ENCODE data around the gene CPEB4. TPM values are rescaled to one million over a fixed set of nuclear protein-coding genes. Genes with fewer than 3 reads are reported as not detected.

The CPEB4 gene
- total RNA-seq, 2 experiments from 2014 or later: 18.3 to 19.2 TPM

DNA sequence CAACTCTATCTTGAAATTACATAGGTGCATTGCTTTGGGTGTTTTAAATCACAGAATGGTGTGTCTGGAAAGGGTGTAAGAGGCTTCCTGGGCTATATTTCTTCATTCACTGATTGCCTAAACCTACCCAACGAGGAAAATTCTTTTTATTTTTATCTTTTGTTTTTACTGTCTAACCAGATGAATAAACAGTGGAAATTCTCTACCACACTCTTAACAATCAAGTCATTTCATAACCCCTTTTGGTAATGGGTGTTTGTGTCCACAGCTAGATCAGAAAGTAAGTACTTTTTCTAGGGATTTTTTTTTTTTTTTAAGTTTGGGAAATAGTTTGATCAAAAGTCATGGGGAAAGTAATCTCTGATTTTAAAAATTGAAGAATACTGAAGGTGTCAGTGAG is 73.3 kb downstream of the CPEB4 start:
- DNase-seq (no peak), ATAC-seq (ENCODE audit: poor library complexity) (no peak)
- intact Hi-C loops (cut with DNase I, micrococcal nuclease): no loop called here
- H3K27me3 ChIP-seq (ENCODE audit: control insufficient read depth in 1 of 2, insufficient read depth in 2 of 2, low read length in 2 of 2): no peaks in the 10 kb centered on the region
- no peak overlapping the region for H3K4me3 Mint-ChIP-seq
- TF ChIP-seq, protein P1, sequence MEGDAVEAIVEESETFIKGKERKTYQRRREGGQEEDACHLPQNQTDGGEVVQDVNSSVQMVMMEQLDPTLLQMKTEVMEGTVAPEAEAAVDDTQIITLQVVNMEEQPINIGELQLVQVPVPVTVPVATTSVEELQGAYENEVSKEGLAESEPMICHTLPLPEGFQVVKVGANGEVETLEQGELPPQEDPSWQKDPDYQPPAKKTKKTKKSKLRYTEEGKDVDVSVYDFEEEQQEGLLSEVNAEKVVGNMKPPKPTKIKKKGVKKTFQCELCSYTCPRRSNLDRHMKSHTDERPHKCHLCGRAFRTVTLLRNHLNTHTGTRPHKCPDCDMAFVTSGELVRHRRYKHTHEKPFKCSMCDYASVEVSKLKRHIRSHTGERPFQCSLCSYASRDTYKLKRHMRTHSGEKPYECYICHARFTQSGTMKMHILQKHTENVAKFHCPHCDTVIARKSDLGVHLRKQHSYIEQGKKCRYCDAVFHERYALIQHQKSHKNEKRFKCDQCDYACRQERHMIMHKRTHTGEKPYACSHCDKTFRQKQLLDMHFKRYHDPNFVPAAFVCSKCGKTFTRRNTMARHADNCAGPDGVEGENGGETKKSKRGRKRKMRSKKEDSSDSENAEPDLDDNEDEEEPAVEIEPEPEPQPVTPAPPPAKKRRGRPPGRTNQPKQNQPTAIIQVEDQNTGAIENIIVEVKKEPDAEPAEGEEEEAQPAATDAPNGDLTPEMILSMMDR (IDR thresholded peaks at IDR 0.05): no peak
- H3K4me1 ChIP-seq (ENCODE audit: insufficient read depth, low read length): peaks cover 13% of the 10 kb centered on the region
- ChIA-PET POLR2A (no interaction called here), CTCF (no interaction called here)
- no peaks in the 10 kb centered on the region for H3K36me3 ChIP-seq (ENCODE audit: insufficient read depth, low read length)
- no peaks in the 10 kb centered on the region for H3K27me3 Mint-ChIP-seq
- H3K27ac ChIP-seq (ENCODE audit: low read depth in 1 of 2, low read length in 2 of 2): no peak overlapping the region
- H3K4me3 ChIP-seq (ENCODE audit: low read length): no peak overlapping the region
- peaks cover 6% of the 10 kb centered on the region for H3K36me3 Mint-ChIP-seq (ENCODE audit: low read depth)
- H3K9me3 Mint-ChIP-seq: no peaks in the 10 kb centered on the region
- H3K4me1 Mint-ChIP-seq (ENCODE audit: low read depth): peaks cover 26% of the 10 kb centered on the region
- no peak overlapping the region for H3K27ac Mint-ChIP-seq
- no peaks in the 10 kb centered on the region for H3K9me3 ChIP-seq (ENCODE audit: control insufficient read depth in 1 of 2, insufficient read depth in 1 of 2, low read length in 2 of 2)

DNA sequence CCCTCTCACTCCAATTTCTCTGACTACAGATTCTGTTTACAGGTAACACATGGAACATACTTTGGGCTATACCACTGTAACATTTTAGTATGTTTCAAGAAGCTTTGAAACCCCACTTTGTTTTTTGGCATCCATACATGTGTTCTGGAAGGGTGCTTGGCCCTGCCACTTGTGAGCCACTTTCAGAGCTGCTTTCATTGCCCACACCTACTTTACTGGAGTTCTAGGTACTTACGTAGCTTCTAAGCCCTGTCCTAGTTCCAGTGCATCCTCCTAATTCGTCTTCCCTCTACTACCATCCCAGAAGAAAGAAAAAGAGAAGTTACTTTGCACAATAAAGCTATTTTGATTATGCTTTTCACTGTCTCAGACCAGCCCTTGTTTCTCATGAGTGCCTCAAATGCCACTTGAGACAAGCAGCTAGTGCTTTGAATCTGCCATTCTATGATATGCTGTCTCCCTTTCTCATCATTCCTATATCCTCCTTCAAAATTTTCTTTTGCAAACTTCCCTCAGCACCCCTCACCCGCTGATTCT is 74.4 kb downstream of the CPEB4 start:
- POLR2A ChIA-PET: interaction anchor here (1.2 kb wide), 1 partner anchor 347 kb away, joined by 3 read pairs; no protein-coding TSS in a partner anchor
- Mint-ChIP-seq H3K9me3 (no peaks in the 10 kb centered on the region), H3K36me3 (ENCODE audit: low read depth) (peaks cover 3% of the 10 kb centered on the region), H3K27me3 (no peaks in the 10 kb centered on the region), H3K4me3 (no peak overlapping the region), H3K27ac (no peak overlapping the region), H3K4me1 (ENCODE audit: low read depth) (peaks cover 26% of the 10 kb centered on the region)
- Histone ChIP-seq H3K36me3 (ENCODE audit: insufficient read depth, low read length) (no peaks in the 10 kb centered on the region), H3K27me3 (ENCODE audit: control insufficient read depth in 1 of 2, insufficient read depth in 2 of 2, low read length in 2 of 2) (no peaks in the 10 kb centered on the region), H3K4me3 (ENCODE audit: low read length) (no peak overlapping the region), H3K9me3 (ENCODE audit: control insufficient read depth in 1 of 2, insufficient read depth in 1 of 2, low read length in 2 of 2) (no peaks in the 10 kb centered on the region), H3K27ac (ENCODE audit: low read depth in 1 of 2, low read length in 2 of 2) (no peak overlapping the region), H3K4me1 (ENCODE audit: insufficient read depth, low read length) (peaks cover 13% of the 10 kb centered on the region)
- DNase-seq (no peak), ATAC-seq (ENCODE audit: poor library complexity) (no peak)
- CTCF ChIA-PET: interaction anchor here (1.1 kb wide), 1 partner anchor 10 kb away, joined by 3 read pairs; no protein-coding TSS in a partner anchor
- TF ChIP-seq, protein P1 (IDR thresholded peaks at IDR 0.05): no peak
- intact Hi-C loops (cut with DNase I, micrococcal nuclease): no loop called here

DNA sequence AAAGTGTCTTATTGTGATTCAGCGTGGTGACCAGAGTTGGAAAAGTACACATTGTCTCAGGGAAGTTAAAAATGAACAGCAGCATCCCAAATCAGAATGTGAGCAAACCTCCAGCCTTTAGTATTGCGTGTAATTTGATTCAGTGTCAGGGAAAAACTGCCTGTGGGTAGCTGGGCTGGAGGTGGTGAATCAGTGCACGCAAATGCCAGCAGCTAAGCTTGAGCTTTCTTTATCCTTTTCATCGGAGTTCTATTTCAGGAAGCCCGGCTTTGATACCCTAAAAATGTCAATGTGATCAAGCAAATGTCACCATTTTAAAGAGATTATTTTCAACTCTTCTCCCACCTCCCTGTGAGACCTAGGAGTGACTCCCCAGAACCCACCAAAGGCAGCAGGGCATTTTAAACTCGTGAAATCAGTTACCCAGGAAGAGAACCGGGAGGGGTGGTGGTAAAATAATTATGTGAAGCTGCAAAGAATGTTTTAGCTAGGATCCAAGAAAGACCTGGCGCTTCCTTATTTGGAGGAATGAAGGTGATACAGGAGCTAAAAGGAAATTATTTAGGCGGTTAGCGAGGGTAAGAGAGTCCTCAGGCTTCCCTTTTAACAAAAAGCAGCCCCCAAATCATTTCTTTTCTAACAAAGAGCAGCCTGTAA is 75.2 kb downstream of the CPEB4 start:
- H3K4me3 Mint-ChIP-seq: no peak overlapping the region
- H3K4me1 Mint-ChIP-seq (ENCODE audit: low read depth): peaks cover 26% of the 10 kb centered on the region
- POLR2A ChIA-PET: interaction anchor here (0.9 to 1.2 kb wide), 2 partner anchors 75 to 347 kb away, joined by 3 to 5 read pairs; partner anchors contain the start of gene CPEB4

More for the DNA sequence above, 75.2 kb downstream of the CPEB4 start:
- ATAC-seq (ENCODE audit: poor library complexity) (no peak), DNase-seq (no peak)
- Histone ChIP-seq H3K9me3 (ENCODE audit: control insufficient read depth in 1 of 2, insufficient read depth in 1 of 2, low read length in 2 of 2) (no peaks in the 10 kb centered on the region), H3K4me3 (ENCODE audit: low read length) (no peak overlapping the region), H3K36me3 (ENCODE audit: insufficient read depth, low read length) (no peaks in the 10 kb centered on the region), H3K4me1 (ENCODE audit: insufficient read depth, low read length) (peaks cover 13% of the 10 kb centered on the region), H3K27ac (ENCODE audit: low read depth in 1 of 2, low read length in 2 of 2) (no peak overlapping the region), H3K27me3 (ENCODE audit: control insufficient read depth in 1 of 2, insufficient read depth in 2 of 2, low read length in 2 of 2) (no peaks in the 10 kb centered on the region)
- TF ChIP-seq, protein P1 (IDR thresholded peaks at IDR 0.05): no peak
- H3K27me3 Mint-ChIP-seq: no peaks in the 10 kb centered on the region
- H3K36me3 Mint-ChIP-seq (ENCODE audit: low read depth): peaks cover 3% of the 10 kb centered on the region
- no peaks in the 10 kb centered on the region for H3K9me3 Mint-ChIP-seq
- intact Hi-C loops (cut with DNase I, micrococcal nuclease): no loop called here
- H3K27ac Mint-ChIP-seq: no peak overlapping the region
- CTCF ChIA-PET: interaction anchor here (1.1 kb wide), 1 partner anchor 10 kb away, joined by 3 read pairs; no protein-coding TSS in a partner anchor
